Endothelial cell of umbilical vein (primary cell): Measurements from ENCODE around the gene ZHX3. TPM values are rescaled to one million over a fixed set of nuclear protein-coding genes. Genes with fewer than 3 reads are reported as not detected.

ENCODE experiments used
- BruUV-seq: library from RNA; stranded (reverse); fragments of 400-500 nt; replicated peaks from 2 replicates; lab custom pipeline; 2021; lab: Mats Ljungman, UMichigan
- CTCF ChIA-PET: fragments of 300-600, 350-600 bp; sonication (Branson Sonifier 250); formaldehyde crosslinking; loops from one replicate; lab custom pipeline; 2021; ENCODE audit warnings: antibody characterized with exemption, inconsistent platforms; lab: Charles Lee
- POLR2A ChIA-PET: fragments of 300-600, 350-600 bp; sonication (Branson Sonifier 250); formaldehyde crosslinking; loops from one replicate; lab custom pipeline; 2021; ENCODE audit warnings: antibody characterized with exemption, inconsistent platforms; lab: Charles Lee
- DNase-seq: peaks from one replicate; pipeline ENCODE4 v3.0.0-alpha.2; 2011; ENCODE audit warnings: low read depth, low spot score
- FAIRE-seq: peaks from 2 replicates; lab custom pipeline; 2011; peaks lifted over from hg19 to GRCh38; lab: Jason Lieb, UNC
- H2AFZ ChIP-seq: 2 replicates; pipeline ENCODE4 v1.6.0; 2012; ENCODE audit warnings: low read depth, low read length, control low read depth, inconsistent platforms
- H3K27ac ChIP-seq: 2 replicates; pipeline ENCODE4 v1.5.1; 2011; ENCODE audit warnings: low read depth, mild to moderate bottlenecking, control low read depth, low read length, moderate library complexity; ENCODE audit not compliant: insufficient read depth
- H3K27me3 ChIP-seq, 2 experiments: 2 replicates each; pipeline versions ENCODE4 v1.6.0 to v1.6.1; 2011; ENCODE audit warnings: low read length in 2 of 2, mixed read lengths in 1 of 2; ENCODE audit not compliant: control insufficient read depth in 2 of 2, insufficient read depth in 2 of 2
- H3K36me3 ChIP-seq, 2 experiments: 2 replicates in 1 of 2; 3 replicates in 1 of 2; pipeline ENCODE4 v1.5.1; 2011; ENCODE audit warnings: low read length in 2 of 2, mild to moderate bottlenecking in 1 of 2, moderate library complexity in 1 of 2; ENCODE audit not compliant: control insufficient read depth in 2 of 2, insufficient read depth in 2 of 2; ENCODE audit errors: extremely low read depth in 1 of 2
- H3K4me1 ChIP-seq: 3 replicates; pipeline ENCODE4 v1.5.1; 2011; ENCODE audit warnings: mild to moderate bottlenecking, low read length; ENCODE audit not compliant: control insufficient read depth, insufficient read depth; ENCODE audit errors: extremely low read depth
- H3K4me2 ChIP-seq: 2 replicates; pipeline ENCODE4 v1.6.1; 2011; ENCODE audit warnings: low read length, control low read depth, mixed read lengths; ENCODE audit not compliant: insufficient read depth
- H3K4me3 ChIP-seq, 3 experiments: fragments of 200-600 bp in 1 of 3; sonication (generic), shearing (Covaris generic) in 1 of 3; replicated peaks in 1 of 3; 2 replicates each; pipeline ENCODE4 v1.5.1; 2011 to 2016; ENCODE audit warnings: control low read depth in 3 of 3, low read length in 3 of 3, mild to moderate bottlenecking in 2 of 3, inconsistent platforms in 1 of 3, low read depth in 1 of 3, moderate library complexity in 1 of 3; ENCODE audit not compliant: insufficient read depth in 1 of 3
- H3K79me2 ChIP-seq: 2 replicates; pipeline ENCODE4 v1.6.0; 2012; ENCODE audit warnings: low read length, inconsistent platforms; ENCODE audit not compliant: control insufficient read depth, insufficient read depth
- H3K9ac ChIP-seq: replicated peaks from 2 replicates; pipeline ENCODE3; 2011; ENCODE audit warnings: low read length, control low read depth; ENCODE audit not compliant: insufficient read depth; ENCODE audit errors: extremely low read depth
- H3K9me1 ChIP-seq: replicated peaks from 3 replicates; pipeline ENCODE4 v1.6.0; 2011; ENCODE audit warnings: mild to moderate bottlenecking, low read length; ENCODE audit not compliant: control insufficient read depth, insufficient read depth; ENCODE audit errors: extremely low read depth
- H3K9me3 ChIP-seq: replicated peaks from 2 replicates; pipeline ENCODE4 v1.5.1; 2012; ENCODE audit warnings: low read length, inconsistent platforms; ENCODE audit not compliant: control insufficient read depth, insufficient read depth
- H4K20me1 ChIP-seq: replicated peaks from 2 replicates; pipeline ENCODE3; 2011; ENCODE audit warnings: mild to moderate bottlenecking, low read length; ENCODE audit not compliant: control insufficient read depth, insufficient read depth; ENCODE audit errors: extremely low read depth
- CTCF ChIP-seq, 2 donors: IDR thresholded peaks; 1 replicate in 1 of 2; 2 replicates in 1 of 2; pipeline ENCODE4 v1.5.1; 2011; ENCODE audit warnings: low read length in 2 of 2, mild to moderate bottlenecking in 2 of 2, moderate library complexity in 2 of 2, control low read depth in 1 of 2, inconsistent platforms in 1 of 2, low read depth in 1 of 2; ENCODE audit not compliant: insufficient read depth in 1 of 2; ENCODE audit errors: extremely low read depth in 1 of 2
- EZH2 ChIP-seq: IDR thresholded peaks from 2 replicates; pipeline ENCODE4 v1.6.1; 2012; ENCODE audit warnings: borderline replicate concordance, low read depth, mild to moderate bottlenecking, moderate library complexity, low read length, inconsistent platforms; ENCODE audit not compliant: severe bottlenecking
- FOS ChIP-seq: IDR thresholded peaks from 2 replicates; pipeline ENCODE4 v1.6.1; 2011; ENCODE audit warnings: mild to moderate bottlenecking, low read length, moderate library complexity, borderline replicate concordance; ENCODE audit not compliant: insufficient read depth
- GATA2 ChIP-seq: IDR thresholded peaks from 2 replicates; pipeline ENCODE4 v1.7.0; 2011; ENCODE audit warnings: low read depth, mild to moderate bottlenecking, moderate library complexity, mixed read lengths, low read length; ENCODE audit not compliant: insufficient read length, insufficient read depth
- JUN ChIP-seq: IDR thresholded peaks from 2 replicates; pipeline ENCODE4 v1.6.1; 2011; ENCODE audit warnings: borderline replicate concordance, low read depth; ENCODE audit not compliant: insufficient read length, insufficient read depth
- MAX ChIP-seq: IDR thresholded peaks from 2 replicates; pipeline ENCODE4 v1.6.1; 2011; ENCODE audit not compliant: insufficient read depth, insufficient read length
- MYC ChIP-seq: IDR thresholded peaks from one replicate; pipeline ENCODE4 v1.6.1; 2011; ENCODE audit warnings: mild to moderate bottlenecking, low read depth, low read length
- POLR2A ChIP-seq: IDR thresholded peaks from 2 replicates; pipeline ENCODE4 v1.6.1; 2012; ENCODE audit warnings: low read depth, mild to moderate bottlenecking, control low read depth, low read length
- POLR2AphosphoS5 ChIP-seq: IDR thresholded peaks from 2 replicates; pipeline ENCODE4 v1.6.1; 2012; ENCODE audit warnings: low read depth, mild to moderate bottlenecking, control low read depth, low read length, moderate library complexity; ENCODE audit not compliant: insufficient read depth
- dilution Hi-C: fragments of 300-500 bp; cut with MboI; formaldehyde crosslinking; loops from one replicate; pipeline ENCODE4 v1.15.0; 2019; ENCODE audit warnings: low sequenced_read_pairs; ENCODE audit not compliant: extremely low pct_ligation_motif_present
- intact Hi-C: fragments of 100-400 bp; cut with micrococcal nuclease; formaldehyde crosslinking; loops from one replicate; pipeline ENCODE4 v1.10.0; 2022
- polyA plus RNA-seq, 4 experiments: library from polyadenylated mRNA; depleted of rRNA in 3 of 4; stranded (reverse) in 3 of 4; unstranded in 1 of 4; fragments of >200 nt; gene quantifications; 2 replicates each; pipeline versions ENCODE4 v1.2.1 to v1.2.3, GENCODE V29; 2011 to 2012; ENCODE audit warnings: missing spikeins in 1 of 4
- total RNA-seq: library from RNA; stranded (reverse); gene quantifications from 2 replicates; pipeline ENCODE4 v1.2.3, GENCODE V29; 2021

The ZHX3 gene
- total and polyA plus RNA-seq, 2 donors (not counting 3 experiments of a cell fraction or from before 2014, with no cell fraction given), result 7.4 to 17.8 TPM

- H3K9me3 ChIP-seq, result no peaks in the 10 kb centered on the region
- ChIA-PET POLR2A (no interaction called here), CTCF (interaction anchor here (1.7 kb wide), 1 partner anchor 15 kb away, joined by 7 read pairs; no protein-coding TSS in a partner anchor)
- no peaks in the 10 kb centered on the region for H4K20me1 ChIP-seq
- no peak overlapping the region for H3K27ac ChIP-seq
- FAIRE-seq (no peak), DNase-seq (no peak)
- H3K9ac ChIP-seq, result no peak overlapping the region
- no peak overlapping the region for H2AFZ ChIP-seq
- dilution Hi-C loops (no loop called here), intact Hi-C loops (no loop called here)
- no peaks in the 10 kb centered on the region for H3K36me3 ChIP-seq
- TF ChIP-seq MYC (no peak), CTCF (IDR thresholded peaks at IDR 0.05; ENCODE audit: extremely low read depth in 1 of 2, insufficient read depth in 1 of 2, low read depth in 1 of 2, low read length in 2 of 2) (no peak), MAX (no peak), JUN (no peak), POLR2AphosphoS5 (no peak), EZH2 (no peak), FOS (no peak), POLR2A (no peak), GATA2 (no peak)
- no TSS peak for BruUV-seq
- no peaks in the 10 kb centered on the region for H3K9me1 ChIP-seq
- H3K79me2 ChIP-seq, result no peaks in the 10 kb centered on the region
- no peak overlapping the region for H3K4me2 ChIP-seq
- peaks cover 3% of the 10 kb centered on the region for H3K4me1 ChIP-seq
- H3K27me3 ChIP-seq, result no peaks in the 10 kb centered on the region
- no peak overlapping the region for H3K4me3 ChIP-seq
Observed at GRCh38 chr20:41217422-41217821, 100.1 kb downstream of the ZHX3 start.
